ENCODE data around the gene C2orf72. TPM values are rescaled to one million over a fixed set of nuclear protein-coding genes. Genes with fewer than 3 reads are reported as not detected.

Gene C2orf72
- total RNA-seq = not detected
- not detected for total RNA-seq (2013)

DNA sequence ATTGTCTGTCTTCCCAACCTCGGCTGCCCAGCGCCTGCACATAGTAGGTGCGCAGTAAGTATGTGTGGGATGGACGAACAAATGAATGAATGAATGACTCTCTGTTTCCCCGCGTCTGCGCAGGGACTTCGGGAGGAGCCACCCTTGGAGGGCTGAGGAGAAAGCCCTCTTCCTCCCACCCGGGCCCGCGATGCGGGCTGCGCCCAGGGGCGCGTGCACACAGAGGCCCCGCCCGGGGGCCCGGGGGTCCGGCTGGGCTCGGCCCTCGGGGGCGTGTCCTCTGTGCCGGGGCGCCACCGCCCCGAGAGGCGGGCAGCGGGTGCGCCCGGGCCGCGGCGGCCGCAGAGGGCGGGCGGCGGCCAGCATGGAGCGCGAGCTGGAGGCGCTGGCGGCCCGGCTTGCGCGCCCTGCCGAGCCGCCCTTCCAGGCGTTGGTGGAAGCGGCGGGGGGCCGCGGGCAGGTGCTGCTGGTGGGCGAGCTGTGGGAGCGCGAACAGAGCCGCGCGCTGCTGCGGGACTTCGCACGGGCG lies at the start of gene C2orf72:
C2orf72 (plus strand) TSS at position 322 of the 529 bp plus-strand sequence; CDS start at position 365, 43 bp downstream.
- WGBS (ENCODE audit: insufficient coverage) = 1% methylated on average over 61 of the region's 61 CpGs
- DNase-seq (peak in 1 of 2 donors; percentile 11), ATAC-seq (peak; percentile 4 to 59 (median 53))

DNA sequence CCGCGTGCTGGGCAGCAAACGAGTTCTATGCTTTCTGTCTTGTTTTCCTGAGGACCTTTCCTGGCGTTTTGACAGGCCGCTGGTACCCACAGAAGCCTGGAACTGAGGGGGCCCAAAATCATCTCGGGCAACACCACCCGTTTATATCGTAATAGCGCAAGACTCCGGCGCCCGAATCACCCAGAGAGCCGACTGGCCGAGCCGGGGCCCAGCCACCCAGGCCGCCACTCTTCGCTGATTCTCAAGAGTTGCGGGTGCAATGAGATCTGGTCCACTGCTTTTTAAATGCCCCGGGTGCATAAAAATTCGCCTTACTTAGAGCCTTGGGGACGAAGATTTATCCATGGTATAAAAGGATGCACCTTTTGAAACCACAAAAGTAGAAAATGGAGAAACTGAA lies 47.6 kb upstream of the C2orf72 start:
- no peak for DNase-seq
- H3K4me3 ChIP-seq (ENCODE audit: low read length) = no peak overlapping the region
- peaks cover 8% of the 10 kb centered on the region for H3K4me1 ChIP-seq (ENCODE audit: control insufficient read depth, insufficient read depth, low read length)
- Mint-ChIP-seq H3K4me3 (no peak overlapping the region), H3K27me3 (ENCODE audit: low read depth in 2 of 2) (peaks cover 52% of the 10 kb centered on the region in 2 donors), H3K9me3 (no peaks in the 10 kb centered on the region), H3K27ac (no peak overlapping the region), H3K36me3 (no peaks in the 10 kb centered on the region), H3K4me1 (peaks cover 0 to 7% of the 10 kb centered on the region in 2 donors)
- no peak overlapping the region for H3K27ac ChIP-seq (ENCODE audit: low read length)
- H3K27me3 ChIP-seq (ENCODE audit: control insufficient read depth, insufficient read depth, low read length) = peaks cover 10% of the 10 kb centered on the region
- 95% methylated on average over 21 of the region's 21 CpGs for whole genome bisulfite sequencing (ENCODE audit: insufficient coverage)
- no peak for ATAC-seq
- TF ChIP-seq, protein P1, sequence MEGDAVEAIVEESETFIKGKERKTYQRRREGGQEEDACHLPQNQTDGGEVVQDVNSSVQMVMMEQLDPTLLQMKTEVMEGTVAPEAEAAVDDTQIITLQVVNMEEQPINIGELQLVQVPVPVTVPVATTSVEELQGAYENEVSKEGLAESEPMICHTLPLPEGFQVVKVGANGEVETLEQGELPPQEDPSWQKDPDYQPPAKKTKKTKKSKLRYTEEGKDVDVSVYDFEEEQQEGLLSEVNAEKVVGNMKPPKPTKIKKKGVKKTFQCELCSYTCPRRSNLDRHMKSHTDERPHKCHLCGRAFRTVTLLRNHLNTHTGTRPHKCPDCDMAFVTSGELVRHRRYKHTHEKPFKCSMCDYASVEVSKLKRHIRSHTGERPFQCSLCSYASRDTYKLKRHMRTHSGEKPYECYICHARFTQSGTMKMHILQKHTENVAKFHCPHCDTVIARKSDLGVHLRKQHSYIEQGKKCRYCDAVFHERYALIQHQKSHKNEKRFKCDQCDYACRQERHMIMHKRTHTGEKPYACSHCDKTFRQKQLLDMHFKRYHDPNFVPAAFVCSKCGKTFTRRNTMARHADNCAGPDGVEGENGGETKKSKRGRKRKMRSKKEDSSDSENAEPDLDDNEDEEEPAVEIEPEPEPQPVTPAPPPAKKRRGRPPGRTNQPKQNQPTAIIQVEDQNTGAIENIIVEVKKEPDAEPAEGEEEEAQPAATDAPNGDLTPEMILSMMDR (IDR thresholded peaks at IDR 0.05) = no peak
- intact Hi-C loops (cut with micrococcal nuclease) = no loop called here
- no peaks in the 10 kb centered on the region for H3K9me3 ChIP-seq (ENCODE audit: control insufficient read depth, insufficient read depth, low read length)
- H3K36me3 ChIP-seq (ENCODE audit: control insufficient read depth, insufficient read depth, low read length) = no peaks in the 10 kb centered on the region

More for the DNA sequence above, at the start of gene C2orf72:
- TF ChIP-seq, protein P1 (IDR thresholded peaks at IDR 0.05) = no peak
- Mint-ChIP-seq H3K36me3 (no peaks in the 10 kb centered on the region), H3K4me1 (no peaks in the 10 kb centered on the region), H3K9me3 (no peaks in the 10 kb centered on the region), H3K27ac (no peak within 1 kb of the TSS), H3K27me3 (ENCODE audit: low read depth in 2 of 2) (peaks cover 75 to 79% of the 10 kb centered on the region in 2 donors), H3K4me3 (peak within 1 kb of the TSS; percentile 76)
- Histone ChIP-seq H3K27ac (ENCODE audit: low read length) (no peak within 1 kb of the TSS), H3K9me3 (ENCODE audit: control insufficient read depth, insufficient read depth, low read length) (no peaks in the 10 kb centered on the region), H3K36me3 (ENCODE audit: control insufficient read depth, insufficient read depth, low read length) (no peaks in the 10 kb centered on the region), H3K4me3 (ENCODE audit: low read length) (no peak within 1 kb of the TSS), H3K27me3 (ENCODE audit: control insufficient read depth, insufficient read depth, low read length) (peaks cover 29% of the 10 kb centered on the region), H3K4me1 (ENCODE audit: control insufficient read depth, insufficient read depth, low read length) (peaks cover 7% of the 10 kb centered on the region)
- intact Hi-C loops (cut with micrococcal nuclease) = no loop called here

DNA sequence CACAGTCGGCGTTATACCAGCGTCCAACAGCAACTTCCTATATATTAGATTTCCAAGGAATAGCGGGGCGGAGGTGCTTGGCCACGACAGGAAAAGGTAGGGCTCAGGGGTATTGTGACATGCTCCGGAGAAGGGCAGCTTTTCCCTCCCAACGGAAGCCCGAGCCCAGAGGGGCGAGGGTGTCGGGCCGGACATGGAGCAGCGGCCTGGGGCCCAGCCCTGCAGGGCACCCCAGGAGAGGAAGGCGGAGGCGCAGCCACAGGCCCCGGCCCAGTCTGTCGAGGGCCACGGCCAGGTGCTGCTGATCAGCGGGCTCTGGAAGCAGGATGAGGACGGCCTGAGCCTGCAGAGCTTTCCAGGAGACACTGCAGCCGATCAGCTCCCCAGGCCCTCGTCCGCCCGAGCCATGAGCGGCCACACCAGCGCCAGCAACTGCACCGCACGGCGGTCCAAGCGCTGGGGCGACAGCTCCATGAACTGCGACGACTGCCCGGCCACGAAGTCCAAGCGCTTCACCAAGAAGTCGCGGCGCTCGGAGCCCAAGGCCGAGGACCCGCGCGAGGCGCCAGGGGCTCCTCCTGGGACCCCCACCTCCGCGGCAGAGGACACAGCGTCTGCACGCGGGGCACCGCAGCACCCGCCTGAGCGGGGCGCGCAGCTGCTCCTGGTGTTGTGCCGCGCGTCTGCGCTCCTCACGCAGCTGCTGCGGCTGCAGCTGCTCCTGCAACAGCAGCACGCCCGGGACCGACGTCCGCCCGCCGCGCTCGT lies 47.0 kb upstream of the C2orf72 start:
- WGBS (ENCODE audit: insufficient coverage) = 50% methylated on average over 70 of the region's 70 CpGs
- Histone ChIP-seq H3K36me3 (ENCODE audit: control insufficient read depth, insufficient read depth, low read length) (no peaks in the 10 kb centered on the region), H3K4me1 (ENCODE audit: control insufficient read depth, insufficient read depth, low read length) (peaks cover 8% of the 10 kb centered on the region), H3K9me3 (ENCODE audit: control insufficient read depth, insufficient read depth, low read length) (no peaks in the 10 kb centered on the region), H3K4me3 (ENCODE audit: low read length) (no peak overlapping the region), H3K27me3 (ENCODE audit: control insufficient read depth, insufficient read depth, low read length) (peaks cover 10% of the 10 kb centered on the region), H3K27ac (ENCODE audit: low read length) (no peak overlapping the region)
- ATAC-seq = no peak
- H3K36me3 Mint-ChIP-seq = no peaks in the 10 kb centered on the region
- intact Hi-C loops (cut with micrococcal nuclease) = no loop called here
- peaks cover 51 to 53% of the 10 kb centered on the region in 2 donors for H3K27me3 Mint-ChIP-seq (ENCODE audit: low read depth in 2 of 2)
- no peak overlapping the region for H3K4me3 Mint-ChIP-seq
- H3K27ac Mint-ChIP-seq = no peak overlapping the region
- TF ChIP-seq, protein P1 (IDR thresholded peaks at IDR 0.05) = no peak
- no peak for DNase-seq
- peaks cover 0 to 7% of the 10 kb centered on the region in 2 donors for H3K4me1 Mint-ChIP-seq
- H3K9me3 Mint-ChIP-seq = no peaks in the 10 kb centered on the region

All from natural killer cell (primary cell).